ENCODE results near the gene RASD1. TPM values are rescaled to one million over a fixed set of nuclear protein-coding genes. Genes with fewer than 3 reads are reported as not detected.

The RASD1 gene
- total RNA-seq, 4 donors from 2014 or later: 76.9 to 413 (median 322) TPM

- ATAC-seq (ENCODE audit: low FRiP score) (no peak), DNase-seq (ENCODE audit: low spot score) (no peak)
- TF ChIP-seq, protein P1, sequence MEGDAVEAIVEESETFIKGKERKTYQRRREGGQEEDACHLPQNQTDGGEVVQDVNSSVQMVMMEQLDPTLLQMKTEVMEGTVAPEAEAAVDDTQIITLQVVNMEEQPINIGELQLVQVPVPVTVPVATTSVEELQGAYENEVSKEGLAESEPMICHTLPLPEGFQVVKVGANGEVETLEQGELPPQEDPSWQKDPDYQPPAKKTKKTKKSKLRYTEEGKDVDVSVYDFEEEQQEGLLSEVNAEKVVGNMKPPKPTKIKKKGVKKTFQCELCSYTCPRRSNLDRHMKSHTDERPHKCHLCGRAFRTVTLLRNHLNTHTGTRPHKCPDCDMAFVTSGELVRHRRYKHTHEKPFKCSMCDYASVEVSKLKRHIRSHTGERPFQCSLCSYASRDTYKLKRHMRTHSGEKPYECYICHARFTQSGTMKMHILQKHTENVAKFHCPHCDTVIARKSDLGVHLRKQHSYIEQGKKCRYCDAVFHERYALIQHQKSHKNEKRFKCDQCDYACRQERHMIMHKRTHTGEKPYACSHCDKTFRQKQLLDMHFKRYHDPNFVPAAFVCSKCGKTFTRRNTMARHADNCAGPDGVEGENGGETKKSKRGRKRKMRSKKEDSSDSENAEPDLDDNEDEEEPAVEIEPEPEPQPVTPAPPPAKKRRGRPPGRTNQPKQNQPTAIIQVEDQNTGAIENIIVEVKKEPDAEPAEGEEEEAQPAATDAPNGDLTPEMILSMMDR (IDR thresholded peaks at IDR 0.05): no peak
These were observed 13.6 kb upstream of the RASD1 start for GRCh38 chr17:17509601-17510425.

GRCh38 chr17:17508646-17509591 lies 12.7 kb upstream of the RASD1 start:
- ATAC-seq (ENCODE audit: low FRiP score): no peak
- DNase-seq (ENCODE audit: low spot score): no peak
- TF ChIP-seq, protein P1 (IDR thresholded peaks at IDR 0.05): no peak

DNA sequence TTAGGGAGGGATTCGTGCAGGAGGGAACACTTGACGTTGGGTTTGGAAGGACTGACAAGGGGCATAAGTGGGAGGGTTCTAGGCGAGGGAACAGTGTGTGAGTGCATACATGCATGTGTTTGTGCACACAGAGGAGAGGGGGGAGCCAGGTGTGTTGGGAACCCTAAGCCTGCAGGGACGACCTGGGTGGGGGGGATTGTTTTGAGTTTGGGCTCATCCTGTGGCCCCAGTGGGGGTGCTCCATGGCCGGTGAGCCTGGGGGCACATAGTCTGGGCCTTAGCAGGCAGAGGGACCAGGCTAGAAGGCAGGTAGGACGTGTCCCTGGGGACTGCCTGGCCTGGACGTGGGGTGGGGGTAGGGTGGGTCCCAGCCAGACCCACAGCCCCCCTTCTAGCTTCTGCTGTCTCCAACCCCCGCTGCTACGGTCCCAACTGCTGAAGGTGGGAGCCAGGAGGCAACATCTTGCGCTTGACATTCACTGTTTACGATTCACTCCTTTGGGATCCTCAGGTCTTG lies 11.9 kb upstream of the RASD1 start:
- TF ChIP-seq, protein P1 (IDR thresholded peaks at IDR 0.05): no peak
- DNase-seq (ENCODE audit: low spot score) (no peak), ATAC-seq (ENCODE audit: low FRiP score) (no peak)

GRCh38 chr17:17507465-17508011 lies 11.3 kb upstream of the RASD1 start:
- TF ChIP-seq, protein P1 (IDR thresholded peaks at IDR 0.05): no peak
- DNase-seq (ENCODE audit: low spot score) (no peak), ATAC-seq (ENCODE audit: low FRiP score) (no peak)

- ATAC-seq (ENCODE audit: low FRiP score) (no peak), DNase-seq (ENCODE audit: low spot score) (no peak)
- TF ChIP-seq, protein P1 (IDR thresholded peaks at IDR 0.05): no peak
These were observed 10.8 kb upstream of the RASD1 start for GRCh38 chr17:17506893-17507464.

DNA sequence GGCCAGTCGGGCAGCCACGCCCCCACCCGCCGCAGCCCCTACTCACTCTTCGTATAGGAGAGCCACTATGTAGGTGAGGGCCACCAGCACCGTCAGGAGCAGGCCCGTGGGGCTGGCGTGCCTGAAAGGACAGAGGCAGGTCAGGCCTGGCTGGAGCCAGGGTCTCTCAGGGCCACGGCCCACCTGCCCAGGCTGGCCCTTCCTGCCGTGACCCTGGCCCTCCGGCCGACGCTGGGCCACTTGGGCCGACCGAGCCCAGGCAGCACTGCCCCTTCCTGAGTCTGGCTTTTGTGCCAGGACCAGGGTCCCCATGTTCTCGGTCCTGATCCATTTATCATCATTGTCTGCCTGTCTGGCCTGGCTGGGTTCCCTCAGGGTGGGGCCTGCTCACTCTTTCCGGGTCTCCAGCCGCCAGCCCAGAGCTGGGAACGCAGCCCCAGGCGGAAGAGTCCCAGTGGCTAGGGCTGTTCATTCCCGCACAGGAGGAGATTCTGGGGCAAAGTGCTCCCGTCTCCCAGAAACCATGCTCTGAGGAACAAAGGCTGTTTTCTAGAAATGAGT lies 10.1 kb upstream of the RASD1 start:
- TF ChIP-seq, protein P1 (IDR thresholded peaks at IDR 0.05): no peak
- no peak for DNase-seq (ENCODE audit: low spot score)
- ATAC-seq (ENCODE audit: low FRiP score): no peak

All from omental fat pad (tissue), 4 donors.